HepG2 (cell line): ENCODE measurements around the gene SIGLEC6. TPM values are rescaled to one million over a fixed set of nuclear protein-coding genes. Genes with fewer than 3 reads are reported as not detected.

Source experiments
- ATAC-seq: fragments of 200-7000 bp; cut with Tn5 transposase; 3 replicates; pipeline ENCODE4 v1.9.1; 2020; ENCODE audit warnings: mild to moderate bottlenecking, moderate library complexity
- BruUV-seq: library from RNA; stranded (reverse); fragments of 400-500 nt; replicated peaks from 2 replicates; lab custom pipeline; 2021; lab: Mats Ljungman, UMichigan
- CTCF ChIA-PET: fragments of 300-600 bp; formaldehyde crosslinking; extraction: SDS; loops from one replicate; lab custom pipeline; 2021; ENCODE audit warnings: low total read pairs, inconsistent platforms, low intra/inter-chr PET ratio; lab: Yijun Ruan, JAX
- POLR2A ChIA-PET: fragments of 350-600 bp; sonication (Branson Sonifier 250); formaldehyde crosslinking; loops from one replicate; lab custom pipeline; 2020; ENCODE audit warnings: antibody characterized with exemption, inconsistent platforms; lab: Yijun Ruan, JAX
- DNase-seq: peaks from one replicate; pipeline ENCODE4 v3.0.0-alpha.2; 2015; ENCODE audit warnings: low spot score
- FAIRE-seq: peaks from 3 replicates; lab custom pipeline; 2011; peaks lifted over from hg19 to GRCh38; lab: Jason Lieb, UNC
- H2AFZ ChIP-seq: one replicate; pipeline ENCODE4 v1.6.1; 2011; ENCODE audit warnings: low read length, inconsistent platforms
- H3K27ac ChIP-seq: fragments of 300-600 bp; 3 replicates; pipeline ENCODE4 v1.8.0; 2011; ENCODE audit warnings: mixed run types, mild to moderate bottlenecking, mixed read lengths, low read length, inconsistent platforms; ENCODE audit not compliant: insufficient read depth; ENCODE audit errors: extremely low read length
- H3K27me3 ChIP-seq, 2 experiments: fragments of 200-600 bp in 1 of 2; 2 replicates in 1 of 2; 3 replicates in 1 of 2; pipeline versions ENCODE4 v1.6.0 to v1.8.0; 2011; ENCODE audit warnings: low read length in 2 of 2, mild to moderate bottlenecking in 2 of 2, moderate library complexity in 2 of 2, inconsistent platforms in 1 of 2; ENCODE audit not compliant: insufficient read depth in 2 of 2, control insufficient read depth in 1 of 2
- H3K36me3 ChIP-seq, 2 experiments: fragments of 200-600 bp in 1 of 2; replicated peaks in 1 of 2; 2 replicates in 1 of 2; 3 replicates in 1 of 2; pipeline versions ENCODE4 v1.5.1 to v1.8.0; 2011; ENCODE audit warnings: low read length in 2 of 2, inconsistent platforms in 1 of 2; ENCODE audit not compliant: insufficient read depth in 2 of 2, control insufficient read depth in 1 of 2
- H3K4me1 ChIP-seq: 2 replicates; pipeline ENCODE4 v1.5.1; 2012; ENCODE audit warnings: low read length, inconsistent platforms; ENCODE audit not compliant: insufficient read depth
- H3K4me2 ChIP-seq: 2 replicates; pipeline ENCODE4 v1.6.0; 2011; ENCODE audit warnings: low read depth, low read length, inconsistent platforms
- H3K4me3 ChIP-seq, 3 experiments: fragments of 200-600 bp in 1 of 3; sonication (generic), shearing (Covaris generic) in 1 of 3; replicated peaks in 1 of 3; 2 replicates each; pipeline ENCODE4 v1.5.1; 2011 to 2016; ENCODE audit warnings: low read length in 3 of 3, inconsistent platforms in 2 of 3, low read depth in 2 of 3, mild to moderate bottlenecking in 2 of 3, control low read depth in 1 of 3, mixed read lengths in 1 of 3; ENCODE audit not compliant: insufficient read depth in 1 of 3
- H3K79me2 ChIP-seq: one replicate; pipeline ENCODE4 v1.6.1; 2011; ENCODE audit warnings: low read length, inconsistent platforms; ENCODE audit not compliant: insufficient read depth
- H3K9ac ChIP-seq: 2 replicates; pipeline ENCODE4 v1.6.0; 2011; ENCODE audit warnings: mild to moderate bottlenecking, low read depth, low read length, inconsistent platforms; ENCODE audit not compliant: insufficient read depth
- H3K9me3 ChIP-seq: 2 replicates; pipeline ENCODE4 v1.5.1; 2012; ENCODE audit warnings: mild to moderate bottlenecking, low read length
- H4K20me1 ChIP-seq: 2 replicates; pipeline ENCODE4 v1.6.0; 2011; ENCODE audit warnings: inconsistent platforms, mild to moderate bottlenecking, low read length, moderate library complexity; ENCODE audit not compliant: insufficient read depth
- CHD2 ChIP-seq: IDR thresholded peaks from 2 replicates; pipeline ENCODE4 v1.6.1; 2011; ENCODE audit warnings: low read depth, low read length, improper control_type of control experiment
- HDAC2 ChIP-seq: sonication (generic); formaldehyde crosslinking; IDR thresholded peaks from 2 replicates; pipeline ENCODE4 v1.4.0; 2020; ENCODE audit warnings: missing genetic modification reagents
- KDM2A ChIP-seq: sonication (generic); formaldehyde crosslinking; IDR thresholded peaks from 2 replicates; pipeline ENCODE4 v1.4.0; 2020; ENCODE audit warnings: low read depth, missing genetic modification reagents, borderline replicate concordance
- MTA1 ChIP-seq: sonication (generic); formaldehyde crosslinking; IDR thresholded peaks from 2 replicates; pipeline ENCODE4 v1.4.0; 2020; ENCODE audit warnings: missing genetic modification reagents, mild to moderate bottlenecking, borderline replicate concordance
- RELA ChIP-seq: sonication (generic); formaldehyde crosslinking; IDR thresholded peaks from 2 replicates; pipeline ENCODE4 v1.4.0; 2020; ENCODE audit warnings: missing genetic modification reagents
- RNF2 ChIP-seq: fragments of 450-650 bp; conservative IDR thresholded peaks from 2 replicates; pipeline ENCODE4 v1.6.1; 2016; ENCODE audit warnings: low read depth
- RXRB ChIP-seq: IDR thresholded peaks from 2 replicates; pipeline ENCODE4 v1.6.1; 2016; ENCODE audit warnings: borderline replicate concordance, missing genetic modification reagents, missing compliant biosample characterization
- ZBTB20 ChIP-seq: sonication (generic); formaldehyde crosslinking; IDR thresholded peaks from 2 replicates; pipeline ENCODE4 v1.8.1; 2023; ENCODE audit warnings: missing genetic modification reagents, low read depth, mild to moderate bottlenecking, borderline replicate concordance
- ZNF225 ChIP-seq: sonication (generic); formaldehyde crosslinking; IDR thresholded peaks from 2 replicates; pipeline ENCODE4 v1.4.0; 2020; ENCODE audit warnings: mild to moderate bottlenecking, missing genetic modification reagents
- ZNF510 ChIP-seq: sonication (generic); formaldehyde crosslinking; IDR thresholded peaks from 2 replicates; pipeline ENCODE4 v1.4.0; 2020; ENCODE audit warnings: low read depth, mild to moderate bottlenecking, missing genetic modification reagents
- ZSCAN30 ChIP-seq: sonication (generic); formaldehyde crosslinking; IDR thresholded peaks from 2 replicates; pipeline ENCODE4 v1.5.0; 2020; ENCODE audit warnings: mild to moderate bottlenecking, missing genetic modification reagents
- WGBS: methylation state at CpG from one replicate; pipeline ENCODE4 v1.1.6; 2017; ENCODE audit warnings: low lambda C conversion rate; 5-methylcytosine and 5-hydroxymethylcytosine counted together
- in situ Hi-C: cut with HindIII; loops from 2 replicates; pipeline ENCODE4 v1.10.0; 2017; ENCODE audit warnings: low pct_unique_long_range_greater_than_20kb; ENCODE audit not compliant: extremely low pct_ligation_motif_present
- intact Hi-C: fragments of 100-400 bp; cut with micrococcal nuclease; formaldehyde crosslinking; loops from one replicate; pipeline ENCODE4 v1.10.0; 2022; ENCODE audit not compliant: unreplicated experiment
- polyA plus RNA-seq, 8 experiments: library from polyadenylated mRNA; depleted of rRNA in 3 of 8; stranded (reverse) in 7 of 8; unstranded in 1 of 8; fragments of >200 nt; fragmentation: Illumina TruSeq in 4 of 8; extraction: Trizol in 4 of 8; gene quantifications; 2 replicates each; pipeline versions ENCODE4 v1.2.1 to v1.2.3, GENCODE V29; 2011 to 2016; ENCODE audit warnings: low read depth in 4 of 8, missing spikeins in 1 of 8, mixed read lengths in 1 of 8; ENCODE audit not compliant: insufficient read depth in 1 of 8
- total RNA-seq, 5 experiments: library from RNA; depleted of rRNA; stranded (reverse); fragments of >200 nt; fragmentation: Illumina TruSeq; extraction: Trizol; gene quantifications; 2 replicates each; pipeline ENCODE4 v1.2.3, GENCODE V29; 2016; ENCODE audit warnings: low read depth in 1 of 5
- TF ChIP-seq, protein P1 (sequence below): sonication (generic); formaldehyde crosslinking; IDR thresholded peaks from 2 replicates; pipeline ENCODE4 v1.8.1; 2023; ENCODE audit warnings: mild to moderate bottlenecking, missing genetic modification reagents
- TF ChIP-seq, protein P2 (sequence below): sonication (generic); formaldehyde crosslinking; IDR thresholded peaks from 2 replicates; pipeline ENCODE4 v1.4.0; 2020; ENCODE audit warnings: mild to moderate bottlenecking, low read depth, missing genetic modification reagents
- TF ChIP-seq, protein P3 (sequence below): sonication (generic); formaldehyde crosslinking; IDR thresholded peaks from 2 replicates; pipeline ENCODE4 v1.5.1; 2020; ENCODE audit warnings: mild to moderate bottlenecking, missing genetic modification reagents, borderline replicate concordance
- TF ChIP-seq, protein P4 (sequence below): sonication (generic); formaldehyde crosslinking; IDR thresholded peaks from 2 replicates; pipeline ENCODE4 v1.5.0; 2020; ENCODE audit warnings: mild to moderate bottlenecking, missing genetic modification reagents, borderline replicate concordance

Gene SIGLEC6
- total and polyA plus RNA-seq, 2 of the 13 experiments (the other 11 are each of a cell fraction or from before 2014, with no cell fraction given): not detected

DNA sequence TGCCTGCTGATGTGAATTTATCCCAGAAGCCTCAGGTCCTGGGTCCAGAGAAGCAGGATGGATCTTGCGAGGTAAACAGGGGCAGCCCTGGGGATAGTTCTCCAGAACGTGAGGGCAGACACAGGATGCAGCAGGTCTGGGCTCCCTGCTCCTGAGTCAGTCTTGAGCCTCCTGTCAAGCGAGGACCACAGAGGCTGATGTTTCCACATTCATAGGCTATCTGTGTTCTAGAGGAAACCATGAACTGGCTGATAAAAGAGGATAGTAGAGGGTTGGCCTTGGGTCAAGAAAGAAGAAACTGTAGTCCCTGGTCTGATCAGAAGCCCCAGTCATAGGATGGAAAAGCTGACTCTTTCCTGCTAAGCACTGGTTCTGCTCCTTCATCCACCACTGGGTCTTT, 41.9 kb upstream of the SIGLEC6 start:
- intact Hi-C loops: no loop called here
- Histone ChIP-seq H2AFZ (no peak overlapping the region), H3K4me3 (no peak overlapping the region), H3K27me3 (no peaks in the 10 kb centered on the region; a peak in 1 of 5 replicates), H3K27ac (no peak overlapping the region), H3K79me2 (no peaks in the 10 kb centered on the region), H3K4me1 (peaks cover 9% of the 10 kb centered on the region), H3K9me3 (no peaks in the 10 kb centered on the region), H3K9ac (no peak overlapping the region), H4K20me1 (no peaks in the 10 kb centered on the region), H3K4me2 (no peak overlapping the region), H3K36me3 (no peaks in the 10 kb centered on the region)
- no peak for DNase-seq
- no peak for FAIRE-seq
- no peak for ATAC-seq
- POLR2A ChIA-PET: no interaction called here
- BruUV-seq: no TSS peak
- CTCF ChIA-PET: no interaction called here
- WGBS: 78% methylated on average over 3 of the region's 3 CpGs
- in situ Hi-C loops: no loop called here
- TF ChIP-seq ZNF225 (CRISPR knock-in tag) (no peak), KDM2A (CRISPR knock-in tag) (no peak), ZSCAN30 (CRISPR knock-in tag) (no peak), HDAC2 (CRISPR knock-in tag) (no peak), ZNF510 (CRISPR knock-in tag) (no peak), RXRB (CRISPR knock-in tag) (no peak), RNF2 (no peak), MTA1 (CRISPR knock-in tag) (no peak), CHD2 (no peak), RELA (CRISPR knock-in tag) (no peak), ZBTB20 (CRISPR knock-in tag) (no peak)
- TF ChIP-seq, protein P1, sequence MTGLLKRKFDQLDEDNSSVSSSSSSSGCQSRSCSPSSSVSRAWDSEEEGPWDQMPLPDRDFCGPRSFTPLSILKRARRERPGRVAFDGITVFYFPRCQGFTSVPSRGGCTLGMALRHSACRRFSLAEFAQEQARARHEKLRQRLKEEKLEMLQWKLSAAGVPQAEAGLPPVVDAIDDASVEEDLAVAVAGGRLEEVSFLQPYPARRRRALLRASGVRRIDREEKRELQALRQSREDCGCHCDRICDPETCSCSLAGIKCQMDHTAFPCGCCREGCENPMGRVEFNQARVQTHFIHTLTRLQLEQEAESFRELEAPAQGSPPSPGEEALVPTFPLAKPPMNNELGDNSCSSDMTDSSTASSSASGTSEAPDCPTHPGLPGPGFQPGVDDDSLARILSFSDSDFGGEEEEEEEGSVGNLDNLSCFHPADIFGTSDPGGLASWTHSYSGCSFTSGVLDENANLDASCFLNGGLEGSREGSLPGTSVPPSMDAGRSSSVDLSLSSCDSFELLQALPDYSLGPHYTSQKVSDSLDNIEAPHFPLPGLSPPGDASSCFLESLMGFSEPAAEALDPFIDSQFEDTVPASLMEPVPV (CRISPR knock-in tag): no peak
- TF ChIP-seq, protein P2, sequence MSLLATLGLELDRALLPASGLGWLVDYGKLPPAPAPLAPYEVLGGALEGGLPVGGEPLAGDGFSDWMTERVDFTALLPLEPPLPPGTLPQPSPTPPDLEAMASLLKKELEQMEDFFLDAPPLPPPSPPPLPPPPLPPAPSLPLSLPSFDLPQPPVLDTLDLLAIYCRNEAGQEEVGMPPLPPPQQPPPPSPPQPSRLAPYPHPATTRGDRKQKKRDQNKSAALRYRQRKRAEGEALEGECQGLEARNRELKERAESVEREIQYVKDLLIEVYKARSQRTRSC (CRISPR knock-in tag): no peak
- TF ChIP-seq, protein P3, sequence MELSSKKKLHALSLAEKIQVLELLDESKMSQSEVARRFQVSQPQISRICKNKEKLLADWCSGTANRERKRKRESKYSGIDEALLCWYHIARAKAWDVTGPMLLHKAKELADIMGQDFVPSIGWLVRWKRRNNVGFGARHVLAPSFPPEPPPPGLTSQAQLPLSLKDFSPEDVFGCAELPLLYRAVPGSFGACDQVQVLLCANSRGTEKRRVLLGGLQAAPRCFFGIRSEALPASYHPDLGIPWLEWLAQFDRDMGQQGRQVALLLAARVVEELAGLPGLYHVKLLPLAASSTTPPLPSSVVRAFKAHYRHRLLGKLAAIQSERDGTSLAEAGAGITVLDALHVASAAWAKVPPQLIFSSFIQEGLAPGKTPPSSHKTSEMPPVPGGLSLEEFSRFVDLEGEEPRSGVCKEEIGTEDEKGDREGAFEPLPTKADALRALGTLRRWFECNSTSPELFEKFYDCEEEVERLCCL: no peak
- TF ChIP-seq, protein P4, sequence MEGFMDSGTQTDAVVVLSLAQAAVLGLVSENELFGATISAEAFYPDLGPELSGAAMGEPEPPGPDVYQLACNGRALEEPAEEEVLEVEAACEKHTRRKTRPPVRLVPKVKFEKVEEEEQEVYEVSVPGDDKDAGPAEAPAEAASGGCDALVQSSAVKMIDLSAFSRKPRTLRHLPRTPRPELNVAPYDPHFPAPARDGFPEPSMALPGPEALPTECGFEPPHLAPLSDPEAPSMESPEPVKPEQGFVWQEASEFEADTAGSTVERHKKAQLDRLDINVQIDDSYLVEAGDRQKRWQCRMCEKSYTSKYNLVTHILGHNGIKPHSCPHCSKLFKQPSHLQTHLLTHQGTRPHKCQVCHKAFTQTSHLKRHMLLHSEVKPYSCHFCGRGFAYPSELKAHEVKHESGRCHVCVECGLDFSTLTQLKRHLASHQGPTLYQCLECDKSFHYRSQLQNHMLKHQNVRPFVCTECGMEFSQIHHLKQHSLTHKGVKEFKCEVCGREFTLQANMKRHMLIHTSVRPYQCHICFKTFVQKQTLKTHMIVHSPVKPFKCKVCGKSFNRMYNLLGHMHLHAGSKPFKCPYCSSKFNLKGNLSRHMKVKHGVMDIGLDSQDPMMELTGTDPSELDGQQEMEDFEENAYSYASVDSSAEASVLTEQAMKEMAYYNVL (CRISPR knock-in tag): no peak
